HEK293T (cell line): ENCODE measurements around the gene TIGD4.

ENCODE experiments used
- ARNT ChIP-seq: fragments of 450-650 bp; IDR thresholded peaks from 2 replicates; pipeline ENCODE4 v1.6.1; 2017; ENCODE audit warnings: mild to moderate bottlenecking
- L3MBTL2 ChIP-seq: fragments of 450-650 bp; conservative IDR thresholded peaks from 2 replicates; pipeline ENCODE4 v1.6.1; 2016; ENCODE audit warnings: mild to moderate bottlenecking
- NFRKB ChIP-seq: fragments of 450-650 bp; IDR thresholded peaks from 2 replicates; pipeline ENCODE4 v1.6.1; 2016; ENCODE audit warnings: mild to moderate bottlenecking, moderate library complexity
- ZNF384 ChIP-seq: fragments of 450-650 bp; IDR thresholded peaks from 2 replicates; pipeline ENCODE4 v1.6.1; 2016

DNA sequence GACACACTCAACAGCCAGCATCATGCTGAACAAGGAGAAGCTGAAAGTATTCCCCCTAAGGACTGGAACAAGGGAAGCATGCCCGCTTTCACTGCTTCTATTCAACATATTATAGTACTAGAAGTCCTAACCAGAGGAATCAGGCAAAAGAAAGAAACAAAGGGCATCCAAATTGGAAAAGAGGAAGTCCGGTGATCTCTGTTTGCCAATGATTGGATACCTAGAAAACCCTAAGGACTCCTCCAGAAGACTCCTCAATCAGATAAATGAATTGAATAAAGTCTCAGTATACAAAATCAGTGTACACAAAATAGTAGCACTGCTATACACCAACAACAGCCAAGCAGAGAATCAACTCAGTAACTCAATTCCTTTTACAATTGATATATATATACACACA lies 45.0 kb upstream of the TIGD4 start:
- no peak for TF ChIP-seq NFRKB
- TF ChIP-seq ARNT, result no peak
- no peak for TF ChIP-seq ZNF384
- no peak for TF ChIP-seq L3MBTL2
